HG02678 (cell line): ENCODE results near the gene RXRA.

ENCODE experiments used
- ATAC-seq: cut with Tn5 transposase; IDR thresholded peaks from one replicate; pipeline ENCODE4 v1.9.1; 2021; ENCODE audit warnings: mild to moderate bottlenecking, moderate library complexity; ENCODE audit not compliant: unreplicated experiment

Gene RXRA

DNA sequence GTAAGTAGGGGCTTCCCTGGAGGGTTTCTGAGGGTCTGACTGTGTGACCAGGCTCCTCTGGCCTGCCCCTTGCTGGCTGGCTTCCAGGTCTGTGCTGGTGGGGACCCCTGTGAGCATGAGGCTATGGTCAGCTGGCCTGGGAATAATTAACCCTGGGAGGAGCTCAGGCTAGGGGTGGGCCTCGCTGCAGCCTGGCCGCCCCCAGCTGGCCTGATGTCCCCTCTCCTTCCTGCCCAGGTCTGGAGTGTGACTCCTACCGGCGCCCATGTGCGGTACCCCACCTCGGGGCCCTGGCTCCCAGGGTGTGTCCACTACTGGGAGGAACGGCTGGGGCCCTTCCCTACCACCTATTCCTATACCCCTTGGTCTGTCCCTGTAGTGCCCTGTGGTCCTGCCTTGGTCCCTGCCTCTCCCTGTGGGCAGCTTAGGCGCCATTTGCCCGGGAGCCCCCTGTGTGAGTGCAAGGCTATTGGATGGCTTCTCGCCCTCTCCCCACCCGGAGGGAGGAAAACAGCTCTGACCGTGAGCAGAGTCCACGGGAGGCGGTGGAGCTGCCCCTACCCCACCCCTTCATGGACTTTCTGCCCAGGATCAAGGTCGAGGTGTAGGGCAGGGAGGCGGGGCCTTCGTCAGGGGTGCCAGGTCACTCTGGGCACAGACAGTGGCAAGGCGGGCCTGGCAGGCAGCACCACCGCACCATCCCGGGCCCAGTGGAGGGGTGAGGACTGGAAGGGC is 9.4 kb downstream of the RXRA start:
- no peak for ATAC-seq

DNA sequence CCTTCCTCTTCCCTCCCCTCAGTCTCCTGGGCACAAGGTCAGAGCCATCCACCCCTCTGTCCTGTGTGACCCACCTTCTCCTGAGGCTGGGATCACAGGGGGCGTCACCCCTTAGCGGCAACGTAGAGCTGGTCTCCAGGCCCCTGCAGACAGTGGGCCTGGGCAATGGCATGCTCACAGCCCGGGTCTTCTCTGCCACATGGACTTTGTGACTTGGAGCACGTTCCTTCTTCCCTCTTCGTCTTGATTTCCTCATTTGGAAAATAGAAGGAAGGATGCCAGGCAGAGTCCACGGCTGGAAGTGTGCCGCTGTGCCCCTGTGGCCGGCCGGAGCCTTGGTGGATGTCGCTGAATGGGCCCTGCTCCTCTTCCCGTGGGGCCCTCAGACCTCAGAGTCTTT is 10.0 kb downstream of the RXRA start:
- no peak for ATAC-seq

DNA sequence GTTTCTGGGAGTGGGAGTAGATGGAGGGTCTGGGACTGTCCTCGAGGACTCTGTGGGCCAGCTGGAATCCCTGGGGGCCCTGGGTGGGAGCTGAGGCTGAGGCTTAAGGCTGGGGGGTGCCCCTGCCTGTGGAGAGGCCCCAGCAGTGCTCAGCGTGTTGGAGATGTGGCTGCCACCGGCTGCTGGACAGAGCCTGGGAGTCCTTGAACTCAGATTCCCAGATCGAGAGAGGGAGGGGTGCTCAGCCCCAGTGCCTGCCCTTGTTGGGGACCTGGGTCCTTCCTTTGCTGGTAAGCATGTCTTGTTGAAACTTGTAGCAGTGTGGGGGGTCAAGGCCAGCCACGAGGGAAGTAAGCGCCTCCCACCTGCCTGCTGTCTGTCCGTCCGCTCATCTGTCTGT is 10.7 kb downstream of the RXRA start:
- ATAC-seq, result no peak

DNA sequence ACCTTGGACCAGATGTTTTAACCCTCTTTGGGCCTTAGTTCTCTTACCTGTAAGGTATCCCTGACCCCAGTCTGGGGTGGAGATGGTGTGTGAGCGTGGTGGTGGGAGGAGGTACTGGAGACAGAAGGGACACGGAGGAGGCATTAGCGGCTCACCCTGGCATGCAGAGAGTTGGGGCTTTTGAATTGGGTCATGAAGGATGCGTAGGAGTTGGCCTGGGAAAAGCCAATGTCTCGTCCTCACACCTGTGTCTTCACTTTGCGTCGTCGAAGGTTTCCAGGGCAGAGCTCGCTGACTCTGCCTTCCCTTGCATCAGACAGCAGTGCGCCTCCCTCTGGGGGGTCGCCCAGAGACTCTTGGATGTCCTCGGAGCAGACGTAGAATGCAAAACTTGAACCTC is 11.2 kb downstream of the RXRA start:
- ATAC-seq, result no peak

DNA sequence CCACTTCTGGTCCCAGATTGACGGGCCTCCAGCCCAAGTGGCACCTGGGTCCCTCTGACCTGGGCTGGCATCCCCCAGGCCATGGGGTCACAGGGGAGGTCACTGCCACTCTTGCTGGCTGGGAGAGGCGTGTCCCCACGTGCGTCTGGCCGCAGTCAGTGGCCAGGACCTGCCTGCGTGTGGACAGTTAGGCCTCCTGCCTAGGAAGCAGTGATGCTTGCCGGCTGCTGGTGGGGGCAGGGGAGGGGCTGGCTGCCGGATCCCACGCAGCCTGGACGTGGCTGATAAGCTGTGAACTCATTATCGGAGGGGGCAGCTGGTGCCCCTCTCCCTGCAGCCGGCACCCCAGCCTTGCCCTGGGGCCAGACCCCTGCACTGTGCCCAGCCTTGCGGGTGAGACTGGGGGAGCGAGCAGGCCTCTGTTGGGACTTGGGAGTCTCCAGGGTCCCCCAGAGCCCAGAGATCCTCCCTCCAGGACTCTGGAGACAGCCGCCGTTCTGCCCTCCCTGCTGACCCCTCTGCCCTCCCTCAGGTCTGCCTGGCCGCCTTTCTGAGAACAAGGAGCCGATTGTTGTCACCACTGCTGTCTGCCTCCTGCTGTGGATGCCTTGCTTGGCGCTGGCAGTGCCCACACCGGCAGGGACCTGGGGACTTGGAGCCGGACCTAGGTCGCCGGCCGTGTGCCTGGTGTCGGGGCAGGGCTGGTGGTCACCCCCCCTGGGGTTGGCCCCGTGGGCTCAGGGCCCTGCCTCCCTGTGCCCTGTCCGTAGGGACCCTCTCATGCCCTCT is 12.3 kb downstream of the RXRA start:
- no peak for ATAC-seq

DNA sequence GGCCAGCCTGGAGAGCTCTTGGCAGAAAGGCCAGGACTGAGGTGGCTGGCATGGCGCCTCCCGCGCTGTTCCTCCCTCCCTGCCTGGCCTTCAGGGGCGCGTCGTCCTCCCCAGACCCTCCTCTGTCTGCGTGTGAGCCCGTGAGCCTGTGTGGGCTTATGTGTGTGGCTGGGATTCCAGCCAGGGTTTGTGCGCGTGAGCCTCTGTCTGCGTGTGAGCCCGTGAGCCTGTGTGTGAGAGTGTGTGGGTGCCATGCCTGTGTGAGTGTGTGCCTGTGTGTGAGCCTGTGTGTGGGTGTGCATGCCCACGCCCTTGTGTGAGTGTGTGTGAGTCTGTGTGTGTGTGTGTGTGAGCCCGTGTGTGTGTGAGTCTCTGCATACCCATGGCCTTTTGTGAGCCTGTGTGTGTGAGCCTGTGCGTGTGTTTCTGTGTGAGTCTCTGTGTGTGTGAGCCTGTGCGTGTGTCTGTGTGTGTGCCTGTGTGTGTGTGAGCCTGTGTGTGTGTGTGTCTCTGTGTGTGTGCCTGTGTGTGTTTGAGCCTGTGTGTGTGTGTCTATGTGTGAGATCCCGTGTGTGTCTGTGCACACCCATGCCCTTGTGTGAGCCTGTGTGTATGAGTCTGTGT is 13.0 kb downstream of the RXRA start:
- ATAC-seq, result no peak

DNA sequence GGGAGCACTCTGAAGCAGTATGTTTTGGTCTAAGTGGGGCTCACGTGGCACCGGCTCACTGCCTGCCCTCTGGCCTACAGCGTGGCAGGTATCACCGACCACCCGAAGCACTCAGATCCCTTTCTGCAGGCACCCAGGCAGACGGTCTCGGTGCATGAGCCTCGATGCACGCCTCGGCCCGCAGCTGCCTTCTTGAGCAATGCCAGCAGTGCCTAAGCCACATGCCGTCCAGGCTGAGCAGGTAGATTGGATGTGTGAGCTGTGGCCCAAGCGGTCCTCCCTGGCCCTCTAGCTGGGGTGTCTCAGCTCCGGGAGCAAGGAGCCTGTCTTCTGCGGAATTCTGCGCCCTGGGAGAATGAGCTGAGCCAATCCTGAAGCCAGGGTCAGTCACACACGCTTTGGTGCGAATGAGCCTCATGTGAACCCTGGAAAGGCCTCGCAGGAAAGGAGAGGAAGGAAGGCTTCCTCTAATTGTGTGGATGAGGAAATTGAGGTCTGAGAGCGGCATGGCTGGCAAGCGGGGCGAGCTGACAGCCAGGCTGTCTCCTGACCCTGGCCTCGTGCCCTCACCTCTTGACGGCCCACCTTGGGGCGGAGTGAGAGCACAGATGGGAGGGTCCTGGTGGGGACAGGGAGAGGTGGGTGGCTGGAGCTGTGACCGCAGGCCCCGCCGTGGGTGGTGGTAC is 14.4 kb downstream of the RXRA start:
- no peak for ATAC-seq

DNA sequence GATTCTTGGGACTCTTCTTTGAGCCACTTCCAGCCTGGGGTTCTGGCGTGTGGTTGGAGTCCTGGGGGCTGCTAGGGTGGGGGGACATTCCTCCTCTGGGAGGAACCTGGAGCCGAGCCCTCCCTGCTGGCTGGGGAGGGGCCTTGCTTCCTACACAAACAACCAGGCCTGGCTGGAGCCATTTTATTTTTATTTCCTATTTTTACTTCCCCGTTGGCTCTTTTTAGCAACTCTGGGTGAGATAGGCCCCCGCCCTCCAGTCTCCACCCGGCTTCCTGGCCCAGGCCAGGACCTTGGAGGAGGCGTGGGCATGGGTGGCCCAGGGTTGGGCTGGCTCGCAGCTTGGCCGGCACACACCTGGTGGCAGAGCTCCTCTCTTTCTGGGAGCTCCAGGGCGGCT is 15.1 kb downstream of the RXRA start:
- ATAC-seq, result no peak

DNA sequence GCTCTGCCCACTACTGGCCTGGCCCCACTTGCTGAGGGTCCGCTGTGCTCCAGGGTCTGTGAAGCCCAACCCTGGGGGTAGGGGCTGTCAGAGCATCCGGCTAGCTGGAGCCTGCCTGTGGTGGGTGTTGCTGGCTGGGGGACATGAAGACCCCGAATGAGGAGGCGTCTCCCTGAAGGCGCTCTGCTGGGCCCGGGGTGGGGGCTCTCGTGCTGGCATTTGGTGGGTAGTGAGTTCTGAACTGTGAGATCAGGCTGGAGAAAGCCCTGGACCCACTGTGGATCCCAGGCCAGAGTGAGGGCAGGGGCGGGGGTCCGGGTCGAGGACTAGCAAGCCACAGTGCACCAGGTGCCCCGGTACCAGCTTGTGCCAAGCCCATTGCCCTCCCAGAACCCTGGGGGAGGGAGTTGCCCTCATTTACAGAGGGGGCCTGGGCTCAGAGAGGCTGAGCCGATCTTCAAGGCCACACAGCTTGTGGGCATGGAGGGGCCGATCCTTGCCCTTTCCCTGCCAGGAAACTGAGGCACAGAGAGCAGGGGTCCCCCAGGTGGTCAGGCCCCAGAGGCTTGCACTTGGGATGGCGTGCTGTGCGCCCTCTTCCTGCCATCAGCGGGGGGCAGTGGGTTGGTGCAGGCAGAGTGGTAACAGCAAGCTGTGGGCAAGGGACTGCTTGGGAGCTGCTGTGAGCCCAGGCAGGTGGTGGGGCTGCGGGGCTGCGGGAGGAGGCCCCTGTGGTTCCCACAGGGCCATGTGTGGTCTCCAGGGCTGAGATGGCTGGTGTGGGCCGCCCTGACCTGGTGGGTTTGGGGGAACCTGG is 15.9 kb downstream of the RXRA start:
- ATAC-seq, result no peak

DNA sequence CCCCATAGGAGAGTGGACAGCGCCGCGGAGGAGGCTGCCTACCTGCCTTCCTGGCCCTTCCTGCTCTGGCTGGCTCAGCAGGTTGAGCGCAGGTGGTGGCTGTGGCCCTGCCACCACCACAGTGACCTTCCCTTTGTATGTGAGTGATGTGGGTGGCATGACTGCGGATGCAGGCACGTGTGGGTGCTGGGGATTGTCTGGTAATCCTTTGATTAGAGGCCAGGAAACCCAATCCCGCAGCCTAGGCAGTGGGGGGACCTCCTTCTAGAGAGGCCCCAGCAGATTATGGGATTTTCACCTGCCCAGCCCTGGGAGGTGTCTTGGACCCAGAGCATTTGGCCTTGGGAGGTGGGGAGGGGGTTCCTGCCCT is 16.5 kb downstream of the RXRA start:
- ATAC-seq, result no peak

DNA sequence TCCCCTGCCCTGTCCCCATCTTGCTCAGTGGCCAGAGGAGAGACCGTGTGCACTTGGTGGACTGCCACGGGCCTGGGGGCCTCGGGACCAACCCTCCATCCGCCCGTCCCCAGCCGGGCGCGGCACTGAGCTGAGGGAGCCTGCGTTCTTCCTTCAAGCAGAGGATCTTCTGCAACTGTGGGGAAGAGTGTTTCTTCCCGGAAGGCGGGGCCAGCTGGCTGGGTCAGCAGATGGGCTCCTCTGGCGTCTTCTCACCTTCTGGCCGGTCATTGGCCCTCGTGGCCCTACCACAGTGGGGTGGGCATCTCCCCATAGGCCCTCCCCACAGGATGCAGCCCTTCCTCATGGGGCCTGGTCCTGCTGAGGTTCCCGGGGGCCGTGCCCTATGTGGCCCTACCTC is 17.4 kb downstream of the RXRA start:
- no peak for ATAC-seq

DNA sequence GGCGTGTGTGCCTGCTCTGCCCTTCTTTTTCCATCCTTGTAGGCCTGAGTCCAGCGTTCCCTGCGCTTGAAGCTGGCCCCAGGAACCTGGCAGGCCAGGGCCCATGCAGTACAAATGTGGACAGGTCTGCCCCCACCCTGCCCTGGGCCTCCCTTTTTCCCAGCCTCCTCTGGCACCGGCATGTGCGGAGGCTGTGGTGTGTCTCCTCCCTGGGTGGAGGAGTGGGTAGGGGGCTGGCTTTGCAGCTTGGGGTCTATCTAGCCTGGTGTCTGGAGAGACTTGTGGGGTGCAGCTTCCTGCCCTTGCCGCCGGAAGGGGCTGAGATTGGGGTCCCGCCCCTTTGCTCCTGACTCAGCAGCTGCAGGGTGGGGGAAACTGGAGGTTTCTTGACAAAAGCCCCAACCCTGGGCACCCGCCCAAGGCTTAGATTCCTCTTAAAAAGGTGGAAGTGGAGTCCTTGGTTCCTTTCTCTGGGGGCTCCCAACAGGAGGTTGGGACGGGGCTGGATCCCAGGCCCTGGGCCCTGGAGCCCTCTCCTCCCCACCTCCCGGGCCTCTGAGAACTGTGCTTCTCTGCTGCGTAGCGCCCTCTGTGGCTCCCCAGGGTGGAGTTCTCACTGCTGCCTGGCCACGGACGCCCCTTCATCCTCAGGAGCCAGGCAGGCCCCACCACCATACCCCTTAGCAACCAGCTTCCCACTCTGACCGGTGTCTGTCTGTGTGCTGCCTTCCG is 18.0 kb downstream of the RXRA start:
- ATAC-seq, result no peak

DNA sequence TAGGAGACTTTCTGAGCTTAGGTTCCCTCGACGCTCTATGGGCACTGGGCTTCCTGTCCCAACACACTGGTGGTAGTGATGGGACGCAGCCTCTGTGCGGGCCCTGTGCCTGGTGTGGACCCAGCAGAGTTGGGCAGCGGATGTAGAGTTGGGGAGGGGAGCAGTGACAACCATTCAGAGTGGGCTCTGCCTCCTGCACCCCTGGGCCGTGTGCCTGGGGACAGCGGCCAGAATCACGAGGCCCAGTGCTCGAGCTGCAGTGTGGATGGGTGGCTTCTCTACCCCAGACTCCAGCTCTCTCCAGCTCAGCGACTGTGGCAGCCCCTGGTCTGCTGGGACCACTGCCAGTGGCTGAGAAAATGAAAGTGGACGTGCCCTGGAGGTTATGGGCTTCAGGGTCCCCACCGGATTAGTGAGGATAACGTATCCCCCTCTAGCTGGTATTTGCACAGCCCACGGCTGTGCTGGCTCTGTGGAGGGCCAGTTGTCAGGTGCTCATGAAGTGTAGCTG is 18.6 kb downstream of the RXRA start:
- no peak for ATAC-seq

DNA sequence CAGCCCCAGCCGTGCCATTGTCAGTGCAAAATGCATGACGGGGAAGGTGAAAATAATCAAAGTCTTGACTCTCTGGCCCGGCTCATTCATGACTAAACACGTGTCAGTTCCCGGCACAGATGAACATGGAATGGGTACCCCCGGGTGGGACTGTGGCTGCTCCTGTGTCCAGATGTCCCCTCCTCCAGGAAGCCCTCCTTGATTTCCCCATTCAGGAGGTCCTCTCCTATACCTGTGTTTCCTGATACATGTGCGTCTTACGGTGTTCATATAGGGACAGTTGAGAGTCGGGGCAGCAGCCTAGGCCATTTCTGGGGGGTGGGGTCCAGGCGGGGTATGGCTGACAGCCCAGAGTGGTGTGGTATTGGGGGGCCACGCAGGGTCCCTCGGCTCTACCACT is 19.5 kb downstream of the RXRA start:
- ATAC-seq, result no peak

DNA sequence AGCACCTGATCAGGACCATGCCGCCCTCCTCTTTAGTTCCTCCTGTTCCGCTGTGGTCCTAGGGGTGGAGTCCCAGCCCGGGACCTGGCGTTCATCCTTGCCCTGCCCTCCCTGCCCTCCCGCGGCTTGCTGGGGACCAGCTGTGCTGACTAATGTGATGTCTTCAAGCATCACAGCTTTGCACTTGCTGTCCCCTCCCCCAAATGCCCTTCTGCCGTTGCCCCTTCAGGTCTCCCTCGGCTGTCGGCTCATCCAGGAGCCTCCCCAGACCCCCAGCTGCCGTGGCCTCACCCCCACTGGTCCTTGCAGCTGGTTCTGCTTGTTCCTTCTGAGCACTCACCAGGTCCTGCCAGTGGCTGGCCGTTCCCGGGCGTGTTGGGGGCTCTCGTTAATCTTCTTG is 19.9 kb downstream of the RXRA start:
- ATAC-seq, result no peak

DNA sequence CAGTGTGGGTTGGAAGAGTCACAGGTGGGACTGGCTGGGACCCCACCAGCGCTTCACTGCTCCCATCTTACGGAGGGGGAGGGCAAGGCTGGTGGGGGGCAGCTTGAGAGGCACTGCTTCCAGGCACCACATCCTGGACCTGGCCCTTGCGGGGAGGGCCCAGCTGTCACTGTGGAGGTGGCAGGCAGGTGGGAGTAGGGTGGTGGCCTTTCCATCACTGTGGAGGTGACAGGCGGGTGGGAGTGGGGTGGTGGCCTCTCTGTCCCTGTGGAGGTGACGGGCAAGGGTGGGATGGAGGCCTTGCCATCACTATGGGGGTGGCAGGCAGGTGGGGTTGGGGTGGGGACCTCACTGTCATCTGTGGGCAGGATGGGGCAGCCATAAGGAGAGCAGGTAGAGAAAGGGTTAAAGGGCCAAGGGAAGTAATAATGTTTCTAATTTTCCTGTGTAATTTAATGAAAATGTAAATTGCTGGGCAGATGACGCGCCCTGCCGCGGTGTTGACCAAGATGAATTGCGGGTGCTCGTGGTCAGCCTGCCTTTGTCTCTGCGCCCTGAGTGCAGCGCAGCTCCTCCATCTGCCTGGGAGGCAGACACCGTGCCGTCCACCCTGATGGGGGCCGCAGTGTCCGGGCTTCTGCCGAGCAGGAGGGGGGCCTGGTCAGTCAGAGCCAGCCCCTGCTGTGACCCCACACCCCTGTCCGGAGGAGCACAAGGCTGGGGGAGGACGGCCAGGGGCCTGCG is 20.8 kb downstream of the RXRA start:
- no peak for ATAC-seq

DNA sequence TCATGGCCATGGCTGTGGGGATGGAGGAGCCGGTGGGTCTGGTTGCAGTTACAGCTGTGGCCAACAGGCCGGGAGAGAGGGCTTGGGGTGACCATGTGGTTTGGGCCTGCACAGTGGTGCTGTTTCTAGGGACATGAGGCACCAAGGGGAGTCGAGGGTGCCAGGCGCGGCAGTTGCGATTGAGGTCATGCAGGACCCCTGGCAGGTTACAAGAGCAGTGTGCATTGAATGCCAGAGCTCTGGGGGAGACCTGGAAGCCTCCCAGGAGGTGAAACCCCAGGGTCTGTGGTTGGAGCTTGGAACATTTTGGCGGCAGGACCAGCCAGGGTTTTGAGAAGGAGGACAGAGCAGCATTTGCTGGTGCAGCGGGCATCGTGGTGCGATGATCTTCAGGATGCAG is 21.7 kb downstream of the RXRA start:
- ATAC-seq, result no peak

DNA sequence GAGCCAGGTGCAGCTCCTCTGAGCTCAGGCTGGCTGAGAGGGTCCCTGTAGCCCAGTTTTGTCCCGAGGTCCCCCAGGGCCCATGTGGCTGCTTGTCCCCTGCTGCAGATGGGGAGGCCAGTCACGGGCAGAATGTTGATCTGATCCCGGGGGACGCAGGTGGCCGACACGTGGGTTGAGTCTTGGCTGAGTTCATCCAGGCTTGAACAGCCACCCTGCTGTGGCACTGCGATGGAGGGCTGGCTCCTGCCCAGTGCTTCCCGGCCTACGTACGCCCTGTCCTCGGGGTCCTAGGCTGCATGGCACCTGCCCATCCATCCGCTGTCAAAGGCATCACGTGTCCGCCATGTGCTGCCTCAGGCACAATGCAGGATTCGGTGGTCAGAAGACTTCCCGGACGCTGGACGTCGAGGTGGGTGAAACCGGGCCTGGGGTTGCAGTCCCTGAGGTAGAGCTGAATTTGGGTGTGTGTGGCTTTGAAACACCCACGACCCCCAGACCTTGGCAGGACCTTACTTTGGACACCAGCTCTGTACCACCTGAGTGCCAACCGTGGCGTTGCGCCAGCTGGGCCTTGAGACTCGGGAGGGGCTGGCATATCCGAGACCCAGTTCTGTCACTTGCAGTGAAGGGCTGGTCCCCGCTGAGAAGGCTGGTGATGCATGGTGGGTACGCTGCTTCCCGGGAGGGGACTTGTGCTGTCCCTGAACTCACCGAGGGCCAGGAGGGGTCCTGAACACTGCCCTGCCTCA is 22.3 kb downstream of the RXRA start:
- ATAC-seq, result no peak
